Measurements from ENCODE around the gene RASGRP1. TPM values are rescaled to one million over a fixed set of nuclear protein-coding genes. Genes with fewer than 3 reads are reported as not detected.

The RASGRP1 gene
- total RNA-seq, 1 experiment from 2014 or later, result 2.8 TPM

DNA sequence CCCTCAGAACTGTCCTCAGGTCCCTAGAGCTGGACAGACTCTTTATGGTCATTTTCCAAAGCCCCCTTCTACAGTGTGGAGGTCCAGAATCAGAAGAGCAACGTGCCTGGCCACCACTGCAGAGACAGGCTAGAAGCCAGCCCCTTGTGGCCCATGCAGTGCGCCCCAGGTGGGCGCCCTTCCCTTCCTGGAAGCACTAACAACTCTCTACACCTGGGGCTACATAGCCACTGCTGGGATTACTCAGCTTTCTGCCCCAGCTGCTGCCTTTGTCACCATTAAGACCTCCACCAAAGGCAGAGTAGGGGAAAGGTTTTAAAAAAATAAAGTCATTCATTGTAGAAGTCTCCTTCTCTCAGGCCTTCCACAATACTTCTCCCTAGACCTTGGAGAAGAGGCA, 2.3 kb downstream of the RASGRP1 start (continued):
- TF ChIP-seq, protein P1, sequence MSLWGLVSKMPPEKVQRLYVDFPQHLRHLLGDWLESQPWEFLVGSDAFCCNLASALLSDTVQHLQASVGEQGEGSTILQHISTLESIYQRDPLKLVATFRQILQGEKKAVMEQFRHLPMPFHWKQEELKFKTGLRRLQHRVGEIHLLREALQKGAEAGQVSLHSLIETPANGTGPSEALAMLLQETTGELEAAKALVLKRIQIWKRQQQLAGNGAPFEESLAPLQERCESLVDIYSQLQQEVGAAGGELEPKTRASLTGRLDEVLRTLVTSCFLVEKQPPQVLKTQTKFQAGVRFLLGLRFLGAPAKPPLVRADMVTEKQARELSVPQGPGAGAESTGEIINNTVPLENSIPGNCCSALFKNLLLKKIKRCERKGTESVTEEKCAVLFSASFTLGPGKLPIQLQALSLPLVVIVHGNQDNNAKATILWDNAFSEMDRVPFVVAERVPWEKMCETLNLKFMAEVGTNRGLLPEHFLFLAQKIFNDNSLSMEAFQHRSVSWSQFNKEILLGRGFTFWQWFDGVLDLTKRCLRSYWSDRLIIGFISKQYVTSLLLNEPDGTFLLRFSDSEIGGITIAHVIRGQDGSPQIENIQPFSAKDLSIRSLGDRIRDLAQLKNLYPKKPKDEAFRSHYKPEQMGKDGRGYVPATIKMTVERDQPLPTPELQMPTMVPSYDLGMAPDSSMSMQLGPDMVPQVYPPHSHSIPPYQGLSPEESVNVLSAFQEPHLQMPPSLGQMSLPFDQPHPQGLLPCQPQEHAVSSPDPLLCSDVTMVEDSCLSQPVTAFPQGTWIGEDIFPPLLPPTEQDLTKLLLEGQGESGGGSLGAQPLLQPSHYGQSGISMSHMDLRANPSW (CRISPR knock-in tag; conservative IDR thresholded peaks at IDR 0.05; ENCODE audit: low read depth), result no peak
- TF ChIP-seq EMX1 (CRISPR knock-in tag; IDR thresholded peaks at IDR 0.05) (no peak), ATF1 (CRISPR knock-in tag; IDR thresholded peaks at IDR 0.05) (no peak), ZNF138 (CRISPR knock-in tag; conservative IDR thresholded peaks at IDR 0.05) (no peak), NFYB (CRISPR knock-in tag; conservative IDR thresholded peaks at IDR 0.05; ENCODE audit: low read depth) (no peak)
- TF ChIP-seq, protein P2, sequence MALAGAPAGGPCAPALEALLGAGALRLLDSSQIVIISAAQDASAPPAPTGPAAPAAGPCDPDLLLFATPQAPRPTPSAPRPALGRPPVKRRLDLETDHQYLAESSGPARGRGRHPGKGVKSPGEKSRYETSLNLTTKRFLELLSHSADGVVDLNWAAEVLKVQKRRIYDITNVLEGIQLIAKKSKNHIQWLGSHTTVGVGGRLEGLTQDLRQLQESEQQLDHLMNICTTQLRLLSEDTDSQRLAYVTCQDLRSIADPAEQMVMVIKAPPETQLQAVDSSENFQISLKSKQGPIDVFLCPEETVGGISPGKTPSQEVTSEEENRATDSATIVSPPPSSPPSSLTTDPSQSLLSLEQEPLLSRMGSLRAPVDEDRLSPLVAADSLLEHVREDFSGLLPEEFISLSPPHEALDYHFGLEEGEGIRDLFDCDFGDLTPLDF (CRISPR knock-in tag; IDR thresholded peaks at IDR 0.05), result no peak

DNA sequence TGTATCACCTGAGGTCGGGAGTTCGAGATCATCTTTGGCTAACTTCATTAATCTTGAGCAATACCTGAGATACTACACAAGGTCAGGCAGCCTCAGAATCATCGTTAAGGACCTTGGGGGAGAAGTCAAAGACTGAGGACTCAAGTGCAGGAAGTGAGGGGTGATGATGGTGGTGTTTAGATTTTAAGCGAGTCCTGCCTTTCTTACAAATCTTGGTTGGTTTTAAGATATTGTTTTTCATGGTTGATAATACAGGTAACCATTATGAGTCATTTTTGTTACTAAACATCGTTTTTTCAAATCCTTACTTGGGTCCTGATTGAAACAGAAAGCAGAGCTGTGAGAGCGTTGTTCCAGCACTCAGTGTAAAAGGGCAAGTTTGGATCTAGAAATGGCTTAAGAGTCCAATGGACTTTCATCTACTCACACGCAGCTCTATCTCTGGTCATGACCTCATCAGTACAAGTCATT, 4.1 kb downstream of the RASGRP1 start:
- no peak overlapping the region for H3K4me3 Mint-ChIP-seq
- peaks cover 23% of the 10 kb centered on the region for H3K4me1 Mint-ChIP-seq
- no peak overlapping the region for H3K27ac Mint-ChIP-seq
- CTCF ChIA-PET, result interaction anchor here (0.9 to 2.1 kb wide), 3 partner anchors 130 to 565 kb away, joined by 3 to 15 read pairs (median 4); no protein-coding TSS in a partner anchor
- DNase-seq (ENCODE audit: low spot score) (no peak), ATAC-seq (no peak)
- no peaks in the 10 kb centered on the region for H3K36me3 Mint-ChIP-seq
- H3K9me3 Mint-ChIP-seq, result no peaks in the 10 kb centered on the region
- H3K27me3 Mint-ChIP-seq (ENCODE audit: low read depth), result peaks cover 24% of the 10 kb centered on the region
- POLR2A ChIA-PET, result no interaction called here
- TF ChIP-seq CREB1 (CRISPR knock-in tag; IDR thresholded peaks at IDR 0.05), result no peak

DNA sequence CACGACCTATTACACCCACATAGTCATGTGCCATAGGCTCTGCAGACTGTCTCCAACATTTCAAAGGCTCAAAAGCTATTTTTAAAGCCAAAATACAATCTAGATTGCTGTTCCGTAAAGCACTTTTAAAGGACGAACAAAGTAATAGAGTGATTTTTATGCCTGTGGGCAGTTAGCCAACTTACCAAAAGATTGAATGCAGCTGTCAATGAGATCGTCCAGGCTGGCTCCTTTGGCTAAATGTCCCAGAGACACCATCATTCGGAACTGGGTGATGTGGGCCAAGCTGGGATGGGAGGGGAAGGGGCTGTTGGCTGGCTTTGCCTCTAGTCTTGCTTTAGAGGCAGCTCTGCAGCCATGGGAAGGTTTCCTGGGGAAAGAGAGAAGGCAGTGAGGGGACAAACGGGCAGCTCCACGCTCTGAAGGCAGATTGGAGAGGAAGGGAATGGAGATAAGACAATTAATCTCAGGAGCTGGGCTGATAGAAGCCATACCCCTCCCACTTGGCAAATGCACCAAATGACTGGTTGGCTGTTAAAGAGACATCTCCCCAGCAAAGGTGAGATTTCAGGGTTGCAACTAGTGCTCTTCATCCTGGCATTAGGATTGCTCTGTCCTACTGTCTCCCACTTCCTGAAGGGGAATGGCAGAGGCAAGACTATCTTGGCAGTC, 4.8 kb downstream of the RASGRP1 start:
- no peaks in the 10 kb centered on the region for H3K36me3 Mint-ChIP-seq
- peaks cover 23% of the 10 kb centered on the region for H3K4me1 Mint-ChIP-seq
- no peak overlapping the region for H3K4me3 Mint-ChIP-seq
- ChIA-PET POLR2A (no interaction called here), CTCF (interaction anchor here (0.7 to 2.1 kb wide), 5 partner anchors 119 to 565 kb away, joined by 3 to 15 read pairs (median 4); no protein-coding TSS in a partner anchor)
- DNase-seq (ENCODE audit: low spot score) (no peak), ATAC-seq (no peak)
- H3K27me3 Mint-ChIP-seq (ENCODE audit: low read depth), result peaks cover 17% of the 10 kb centered on the region
- no peak overlapping the region for H3K27ac Mint-ChIP-seq
- no peaks in the 10 kb centered on the region for H3K9me3 Mint-ChIP-seq
- no peak for TF ChIP-seq NR3C1 (CRISPR knock-in tag; conservative IDR thresholded peaks at IDR 0.05; ENCODE audit: low read depth)
- TF ChIP-seq, protein P3, sequence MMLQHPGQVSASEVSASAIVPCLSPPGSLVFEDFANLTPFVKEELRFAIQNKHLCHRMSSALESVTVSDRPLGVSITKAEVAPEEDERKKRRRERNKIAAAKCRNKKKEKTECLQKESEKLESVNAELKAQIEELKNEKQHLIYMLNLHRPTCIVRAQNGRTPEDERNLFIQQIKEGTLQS (CRISPR knock-in tag; conservative IDR thresholded peaks at IDR 0.05), result no peak
- no peak for TF ChIP-seq ZNF317 (CRISPR knock-in tag; IDR thresholded peaks at IDR 0.05; ENCODE audit: borderline replicate concordance, low read depth)
- no peak for TF ChIP-seq EMX1 (CRISPR knock-in tag; IDR thresholded peaks at IDR 0.05)
- TF ChIP-seq ZNF396 (CRISPR knock-in tag; IDR thresholded peaks at IDR 0.05; ENCODE audit: borderline replicate concordance), result no peak
- TF ChIP-seq, protein P4, sequence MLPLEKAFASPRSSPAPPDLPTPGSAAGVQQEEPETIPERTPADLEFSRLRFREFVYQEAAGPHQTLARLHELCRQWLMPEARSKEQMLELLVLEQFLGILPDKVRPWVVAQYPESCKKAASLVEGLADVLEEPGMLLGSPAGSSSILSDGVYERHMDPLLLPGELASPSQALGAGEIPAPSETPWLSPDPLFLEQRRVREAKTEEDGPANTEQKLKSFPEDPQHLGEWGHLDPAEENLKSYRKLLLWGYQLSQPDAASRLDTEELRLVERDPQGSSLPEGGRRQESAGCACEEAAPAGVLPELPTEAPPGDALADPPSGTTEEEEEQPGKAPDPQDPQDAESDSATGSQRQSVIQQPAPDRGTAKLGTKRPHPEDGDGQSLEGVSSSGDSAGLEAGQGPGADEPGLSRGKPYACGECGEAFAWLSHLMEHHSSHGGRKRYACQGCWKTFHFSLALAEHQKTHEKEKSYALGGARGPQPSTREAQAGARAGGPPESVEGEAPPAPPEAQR (CRISPR knock-in tag; IDR thresholded peaks at IDR 0.05), result no peak
- TF ChIP-seq, protein P5, sequence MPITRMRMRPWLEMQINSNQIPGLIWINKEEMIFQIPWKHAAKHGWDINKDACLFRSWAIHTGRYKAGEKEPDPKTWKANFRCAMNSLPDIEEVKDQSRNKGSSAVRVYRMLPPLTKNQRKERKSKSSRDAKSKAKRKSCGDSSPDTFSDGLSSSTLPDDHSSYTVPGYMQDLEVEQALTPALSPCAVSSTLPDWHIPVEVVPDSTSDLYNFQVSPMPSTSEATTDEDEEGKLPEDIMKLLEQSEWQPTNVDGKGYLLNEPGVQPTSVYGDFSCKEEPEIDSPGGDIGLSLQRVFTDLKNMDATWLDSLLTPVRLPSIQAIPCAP (CRISPR knock-in tag; IDR thresholded peaks at IDR 0.05), result no peak
- TF ChIP-seq GABPB1 (CRISPR knock-in tag; IDR thresholded peaks at IDR 0.05), result no peak
- no peak for TF ChIP-seq NR2C2 (CRISPR knock-in tag; IDR thresholded peaks at IDR 0.05)
- TF ChIP-seq, protein P6, sequence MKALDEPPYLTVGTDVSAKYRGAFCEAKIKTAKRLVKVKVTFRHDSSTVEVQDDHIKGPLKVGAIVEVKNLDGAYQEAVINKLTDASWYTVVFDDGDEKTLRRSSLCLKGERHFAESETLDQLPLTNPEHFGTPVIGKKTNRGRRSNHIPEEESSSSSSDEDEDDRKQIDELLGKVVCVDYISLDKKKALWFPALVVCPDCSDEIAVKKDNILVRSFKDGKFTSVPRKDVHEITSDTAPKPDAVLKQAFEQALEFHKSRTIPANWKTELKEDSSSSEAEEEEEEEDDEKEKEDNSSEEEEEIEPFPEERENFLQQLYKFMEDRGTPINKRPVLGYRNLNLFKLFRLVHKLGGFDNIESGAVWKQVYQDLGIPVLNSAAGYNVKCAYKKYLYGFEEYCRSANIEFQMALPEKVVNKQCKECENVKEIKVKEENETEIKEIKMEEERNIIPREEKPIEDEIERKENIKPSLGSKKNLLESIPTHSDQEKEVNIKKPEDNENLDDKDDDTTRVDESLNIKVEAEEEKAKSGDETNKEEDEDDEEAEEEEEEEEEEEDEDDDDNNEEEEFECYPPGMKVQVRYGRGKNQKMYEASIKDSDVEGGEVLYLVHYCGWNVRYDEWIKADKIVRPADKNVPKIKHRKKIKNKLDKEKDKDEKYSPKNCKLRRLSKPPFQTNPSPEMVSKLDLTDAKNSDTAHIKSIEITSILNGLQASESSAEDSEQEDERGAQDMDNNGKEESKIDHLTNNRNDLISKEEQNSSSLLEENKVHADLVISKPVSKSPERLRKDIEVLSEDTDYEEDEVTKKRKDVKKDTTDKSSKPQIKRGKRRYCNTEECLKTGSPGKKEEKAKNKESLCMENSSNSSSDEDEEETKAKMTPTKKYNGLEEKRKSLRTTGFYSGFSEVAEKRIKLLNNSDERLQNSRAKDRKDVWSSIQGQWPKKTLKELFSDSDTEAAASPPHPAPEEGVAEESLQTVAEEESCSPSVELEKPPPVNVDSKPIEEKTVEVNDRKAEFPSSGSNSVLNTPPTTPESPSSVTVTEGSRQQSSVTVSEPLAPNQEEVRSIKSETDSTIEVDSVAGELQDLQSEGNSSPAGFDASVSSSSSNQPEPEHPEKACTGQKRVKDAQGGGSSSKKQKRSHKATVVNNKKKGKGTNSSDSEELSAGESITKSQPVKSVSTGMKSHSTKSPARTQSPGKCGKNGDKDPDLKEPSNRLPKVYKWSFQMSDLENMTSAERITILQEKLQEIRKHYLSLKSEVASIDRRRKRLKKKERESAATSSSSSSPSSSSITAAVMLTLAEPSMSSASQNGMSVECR (CRISPR knock-in tag; IDR thresholded peaks at IDR 0.05; ENCODE audit: borderline replicate concordance), result no peak
- TF ChIP-seq, protein P7, sequence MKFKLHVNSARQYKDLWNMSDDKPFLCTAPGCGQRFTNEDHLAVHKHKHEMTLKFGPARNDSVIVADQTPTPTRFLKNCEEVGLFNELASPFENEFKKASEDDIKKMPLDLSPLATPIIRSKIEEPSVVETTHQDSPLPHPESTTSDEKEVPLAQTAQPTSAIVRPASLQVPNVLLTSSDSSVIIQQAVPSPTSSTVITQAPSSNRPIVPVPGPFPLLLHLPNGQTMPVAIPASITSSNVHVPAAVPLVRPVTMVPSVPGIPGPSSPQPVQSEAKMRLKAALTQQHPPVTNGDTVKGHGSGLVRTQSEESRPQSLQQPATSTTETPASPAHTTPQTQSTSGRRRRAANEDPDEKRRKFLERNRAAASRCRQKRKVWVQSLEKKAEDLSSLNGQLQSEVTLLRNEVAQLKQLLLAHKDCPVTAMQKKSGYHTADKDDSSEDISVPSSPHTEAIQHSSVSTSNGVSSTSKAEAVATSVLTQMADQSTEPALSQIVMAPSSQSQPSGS (CRISPR knock-in tag; IDR thresholded peaks at IDR 0.05; ENCODE audit: borderline replicate concordance, low read depth), result no peak
- TF ChIP-seq SOX15 (CRISPR knock-in tag; IDR thresholded peaks at IDR 0.05), result no peak
- TF ChIP-seq, protein P2 (CRISPR knock-in tag; IDR thresholded peaks at IDR 0.05), result no peak
